Brain microvascular endothelial cell (primary cell): Measurements from ENCODE around the gene LRRC47.

ENCODE experiments used
- DNase-seq: peaks from one replicate; pipeline ENCODE4 v3.0.0-alpha.2; 2020
- H3K27ac ChIP-seq: fragments of 250-450 bp; sonication (Bioruptor Pico); 2 replicates; pipeline ENCODE4 v1.5.1; 2020; ENCODE audit warnings: mild to moderate bottlenecking, moderate library complexity
- H3K27me3 ChIP-seq: fragments of 250-450 bp; sonication (Bioruptor Pico); replicated peaks from 2 replicates; pipeline ENCODE4 v1.5.1; 2020; ENCODE audit warnings: mild to moderate bottlenecking
- H3K36me3 ChIP-seq: fragments of 250-450 bp; sonication (Bioruptor Pico); replicated peaks from 2 replicates; pipeline ENCODE4 v1.5.1; 2020; ENCODE audit warnings: mild to moderate bottlenecking
- H3K4me3 ChIP-seq: 2 replicates; pipeline ENCODE4 v1.5.1; 2011; ENCODE audit warnings: low read depth, mild to moderate bottlenecking, control low read depth, low read length, moderate library complexity
- CTCF ChIP-seq: IDR thresholded peaks from 2 replicates; pipeline ENCODE4 v1.5.1; 2011; ENCODE audit warnings: low read depth, mild to moderate bottlenecking, moderate library complexity, low read length, control low read depth, inconsistent platforms; ENCODE audit errors: missing control alignments
- in situ Hi-C: cut with HindIII; loops from 2 replicates; pipeline ENCODE4 v1.10.0; 2017; ENCODE audit warnings: low sequenced_read_pairs, low pct_ligation_motif_present

Gene LRRC47

GRCh38 chr1:3762151-3762872, 34.0 kb downstream of the LRRC47 start:
- Histone ChIP-seq H3K36me3 (no peaks in the 10 kb centered on the region), H3K27me3 (no peaks in the 10 kb centered on the region), H3K4me3 (no peak overlapping the region), H3K27ac (no peak overlapping the region)
- DNase-seq: no peak
- TF ChIP-seq CTCF: no peak
- in situ Hi-C loops: no loop called here

- DNase-seq: no peak
- in situ Hi-C loops: no loop called here
- no peaks in the 10 kb centered on the region for H3K36me3 ChIP-seq
- TF ChIP-seq CTCF: no peak
- no peak overlapping the region for H3K4me3 ChIP-seq
- H3K27me3 ChIP-seq: no peaks in the 10 kb centered on the region
- no peak overlapping the region for H3K27ac ChIP-seq
Observed at GRCh38 chr1:3761296-3762010, 34.8 kb downstream of the LRRC47 start.

GRCh38 chr1:3759796-3760195, 36.5 kb downstream of the LRRC47 start:
- H3K4me3 ChIP-seq: no peak overlapping the region
- TF ChIP-seq CTCF: no peak
- in situ Hi-C loops: no loop called here
- DNase-seq: no peak
- no peak overlapping the region for H3K27ac ChIP-seq
- H3K27me3 ChIP-seq: no peaks in the 10 kb centered on the region
- no peaks in the 10 kb centered on the region for H3K36me3 ChIP-seq

GRCh38 chr1:3759164-3759563, 37.1 kb downstream of the LRRC47 start:
- Histone ChIP-seq H3K4me3 (no peak overlapping the region), H3K27me3 (no peaks in the 10 kb centered on the region), H3K27ac (no peak overlapping the region), H3K36me3 (no peaks in the 10 kb centered on the region)
- no peak for TF ChIP-seq CTCF
- DNase-seq: no peak
- in situ Hi-C loops: no loop called here

GRCh38 chr1:3756394-3756793, 39.9 kb downstream of the LRRC47 start:
- no peak overlapping the region for H3K4me3 ChIP-seq
- TF ChIP-seq CTCF: no peak
- no peaks in the 10 kb centered on the region for H3K36me3 ChIP-seq
- no peak overlapping the region for H3K27ac ChIP-seq
- no peaks in the 10 kb centered on the region for H3K27me3 ChIP-seq
- no peak for DNase-seq
- in situ Hi-C loops: no loop called here
